GM18511 (cell line): ENCODE measurements around the gene PSG5.
"Not testable (repeated sequence)": the region's sequence is repeated elsewhere in the genome, so short reads cannot be mapped to it uniquely, and the experiment has no call there.

ENCODE experiments used
- ATAC-seq: cut with Tn5 transposase; IDR thresholded peaks from one replicate; pipeline ENCODE4 v1.9.1; 2021; ENCODE audit warnings: mild to moderate bottlenecking, moderate library complexity; ENCODE audit not compliant: unreplicated experiment

PSG5 gene

GRCh38 chr19:43188092-43188491 lies 1.8 kb upstream of the PSG5 start:
- ATAC-seq: not testable (repeated sequence)

- ATAC-seq: not testable (repeated sequence)
These were observed 4.2 kb downstream of the PSG5 start for GRCh38 chr19:43181869-43182771.

GRCh38 chr19:43179569-43180147 lies 6.7 kb downstream of the PSG5 start:
- not testable (repeated sequence) for ATAC-seq

GRCh38 chr19:43178577-43178976 lies 7.8 kb downstream of the PSG5 start:
- not testable (repeated sequence) for ATAC-seq

- ATAC-seq: not testable (repeated sequence)
These were observed 20.4 kb downstream of the PSG5 start for GRCh38 chr19:43165906-43166305.

GRCh38 chr19:43163135-43163534 lies 23.2 kb downstream of the PSG5 start:
- ATAC-seq: not testable (repeated sequence)

GRCh38 chr19:43162261-43162660 lies 24.1 kb downstream of the PSG5 start:
- not testable (repeated sequence) for ATAC-seq

GRCh38 chr19:43152214-43152613 lies 34.1 kb downstream of the PSG5 start:
- ATAC-seq: no peak

GRCh38 chr19:43149788-43150187 lies 36.5 kb downstream of the PSG5 start:
- ATAC-seq: not testable (repeated sequence)

- ATAC-seq: no peak
These were observed 38.1 kb downstream of the PSG5 start for GRCh38 chr19:43148233-43148632.

GRCh38 chr19:43141763-43142162 lies 44.6 kb downstream of the PSG5 start:
- not testable (repeated sequence) for ATAC-seq

GRCh38 chr19:43132696-43133095 lies 53.6 kb downstream of the PSG5 start:
- no peak for ATAC-seq

GRCh38 chr19:43131281-43131842 lies 55.0 kb downstream of the PSG5 start:
- ATAC-seq: not testable (repeated sequence)

GRCh38 chr19:43129197-43129596 lies 57.1 kb downstream of the PSG5 start:
- ATAC-seq: not testable (repeated sequence)

- not testable (repeated sequence) for ATAC-seq
These were observed 59.0 kb downstream of the PSG5 start for GRCh38 chr19:43127336-43127735.

- ATAC-seq: no peak
These were observed 59.6 kb downstream of the PSG5 start for GRCh38 chr19:43126720-43127119.

GRCh38 chr19:43124360-43124759 lies 62.0 kb downstream of the PSG5 start:
- ATAC-seq: no peak

GRCh38 chr19:43120433-43121026 lies 65.8 kb downstream of the PSG5 start:
- ATAC-seq: not testable (repeated sequence)

- not testable (repeated sequence) for ATAC-seq
These were observed 66.8 kb downstream of the PSG5 start for GRCh38 chr19:43119526-43119925.
